ENCODE measurements around the gene ORM2. TPM values are rescaled to one million over a fixed set of nuclear protein-coding genes. Genes with fewer than 3 reads are reported as not detected.
"Not testable (repeated sequence)": the region's sequence is repeated elsewhere in the genome, so short reads cannot be mapped to it uniquely, and the experiment has no call there.

Gene ORM2
- total and polyA plus RNA-seq, 5 experiments from 2014 or later, result not detected

GRCh38 chr9:114319147-114319546 is 10.5 kb upstream of the ORM2 start:
- ATAC-seq, result no peak
- POLR2A ChIA-PET, result no interaction called here
- Mint-ChIP-seq H3K36me3 (peaks cover 0 to 2% (median 0%) of the 10 kb centered on the region in 3 donors), H3K27ac (peak overlapping the region in 1 of 10 donors; percentile 9), H3K27me3 (peaks cover 0 to 9% (median 4%) of the 10 kb centered on the region in 5 donors), H3K9me3 (no peaks in the 10 kb centered on the region), H3K4me3 (no peak overlapping the region), H3K4me1 (peaks cover 0 to 6% (median 0%) of the 10 kb centered on the region in 4 donors)
- no peak for DNase-seq

GRCh38 chr9:114320710-114321109 is 9.0 kb upstream of the ORM2 start:
- POLR2A ChIA-PET, result interaction anchor here (0.6 kb wide), 1 partner anchor 14 kb away, joined by 3 read pairs; no protein-coding TSS in a partner anchor
- not testable (repeated sequence) for H3K27ac Mint-ChIP-seq, ATAC-seq, H3K27me3 Mint-ChIP-seq, H3K4me3 Mint-ChIP-seq, H3K36me3 Mint-ChIP-seq, H3K9me3 Mint-ChIP-seq, DNase-seq, H3K4me1 Mint-ChIP-seq

- POLR2A ChIA-PET, result no interaction called here
- DNase-seq (no peak), ATAC-seq (no peak)
- peaks cover 0 to 9% (median 3%) of the 10 kb centered on the region in 5 donors for H3K27me3 Mint-ChIP-seq
- H3K27ac Mint-ChIP-seq, result no peak overlapping the region
- H3K4me1 Mint-ChIP-seq, result no peaks in the 10 kb centered on the region
- H3K9me3 Mint-ChIP-seq, result no peaks in the 10 kb centered on the region
- H3K4me3 Mint-ChIP-seq, result no peak overlapping the region
- no peaks in the 10 kb centered on the region for H3K36me3 Mint-ChIP-seq
Measured at GRCh38 chr9:114321759-114322158, 7.9 kb upstream of the ORM2 start.

- POLR2A ChIA-PET, result not testable (repeated sequence)
Measured at GRCh38 chr9:114322160-114322818, 7.4 kb upstream of the ORM2 start.

GRCh38 chr9:114322831-114323531 is 6.7 kb upstream of the ORM2 start, which contains the start of gene ORM1:
Gene ORM1, plus strand, starts transcription at chr9:114323098. Its CDS starts 36 bp downstream, at chr9:114323134.
- DNase-seq, H3K36me3 Mint-ChIP-seq, H3K9me3 Mint-ChIP-seq, H3K27me3 Mint-ChIP-seq, POLR2A ChIA-PET, H3K27ac Mint-ChIP-seq, H3K4me1 Mint-ChIP-seq, H3K4me3 Mint-ChIP-seq: not testable (repeated sequence)
- peak in 1 of 2 donors; percentile 40 for ATAC-seq

More at GRCh38 chr9:114322160-114322818, 7.4 kb upstream of the ORM2 start:
- not testable (repeated sequence) for H3K36me3 Mint-ChIP-seq, H3K27ac Mint-ChIP-seq, H3K4me1 Mint-ChIP-seq, DNase-seq, H3K9me3 Mint-ChIP-seq, ATAC-seq, H3K4me3 Mint-ChIP-seq, H3K27me3 Mint-ChIP-seq

- H3K36me3 Mint-ChIP-seq, H3K4me3 Mint-ChIP-seq, H3K9me3 Mint-ChIP-seq, H3K27ac Mint-ChIP-seq, POLR2A ChIA-PET, ATAC-seq, DNase-seq, H3K4me1 Mint-ChIP-seq, H3K27me3 Mint-ChIP-seq: not testable (repeated sequence)
Measured at GRCh38 chr9:114323849-114324248, 5.8 kb upstream of the ORM2 start.

- ATAC-seq (no peak), DNase-seq (peak in 1 of 10 donors; percentile 27)
- POLR2A ChIA-PET, result no interaction called here
- Mint-ChIP-seq H3K4me1 (no peaks in the 10 kb centered on the region), H3K36me3 (no peaks in the 10 kb centered on the region), H3K9me3 (no peaks in the 10 kb centered on the region), H3K27ac (no peak overlapping the region), H3K4me3 (no peak overlapping the region), H3K27me3 (peaks cover 0 to 2% (median 0%) of the 10 kb centered on the region in 5 donors)
Measured at GRCh38 chr9:114324492-114324891, 5.2 kb upstream of the ORM2 start.

GRCh38 chr9:114324965-114325364 is 4.7 kb upstream of the ORM2 start:
- POLR2A ChIA-PET, H3K27me3 Mint-ChIP-seq, H3K4me1 Mint-ChIP-seq, DNase-seq, H3K9me3 Mint-ChIP-seq, ATAC-seq, H3K36me3 Mint-ChIP-seq, H3K4me3 Mint-ChIP-seq, H3K27ac Mint-ChIP-seq: not testable (repeated sequence)

- H3K36me3 Mint-ChIP-seq, POLR2A ChIA-PET, H3K27ac Mint-ChIP-seq, H3K4me1 Mint-ChIP-seq, H3K4me3 Mint-ChIP-seq, H3K9me3 Mint-ChIP-seq, H3K27me3 Mint-ChIP-seq, DNase-seq, ATAC-seq: not testable (repeated sequence)
Measured at GRCh38 chr9:114325684-114326254, 3.9 kb upstream of the ORM2 start.

- Mint-ChIP-seq H3K4me3 (no peak overlapping the region), H3K36me3 (no peaks in the 10 kb centered on the region), H3K27ac (no peak overlapping the region), H3K27me3 (no peaks in the 10 kb centered on the region), H3K9me3 (no peaks in the 10 kb centered on the region), H3K4me1 (peaks cover 10 to 17% (median 14%) of the 10 kb centered on the region in 4 donors)
- POLR2A ChIA-PET, result no interaction called here
- DNase-seq, result peak in 1 of 10 donors; percentile 61
- ATAC-seq, result no peak
Measured at GRCh38 chr9:114327749-114328148, 1.9 kb upstream of the ORM2 start.

GRCh38 chr9:114328357-114328820 is 1.3 kb upstream of the ORM2 start:
- H3K9me3 Mint-ChIP-seq, H3K27ac Mint-ChIP-seq, POLR2A ChIA-PET, ATAC-seq, H3K36me3 Mint-ChIP-seq, H3K4me3 Mint-ChIP-seq, H3K27me3 Mint-ChIP-seq: not testable (repeated sequence)
- DNase-seq, result peak in 1 of 10 donors; percentile 50
- H3K4me1 Mint-ChIP-seq, result peaks cover 10 to 17% (median 14%) of the 10 kb centered on the region in 4 donors

- ATAC-seq, H3K27me3 Mint-ChIP-seq, H3K27ac Mint-ChIP-seq, H3K9me3 Mint-ChIP-seq, H3K36me3 Mint-ChIP-seq, H3K4me3 Mint-ChIP-seq, POLR2A ChIA-PET: not testable (repeated sequence)
- DNase-seq, result peak in 1 of 10 donors; percentile 50
- peaks cover 10 to 17% (median 14%) of the 10 kb centered on the region in 4 donors for H3K4me1 Mint-ChIP-seq
Measured at GRCh38 chr9:114328937-114329624, 588 bp upstream of the ORM2 start.

Measured in naive thymus-derived CD8-positive, alpha-beta T cell (primary cell).